Motor neuron (in vitro differentiated cells): ENCODE measurements around the gene CKMT2. TPM values are rescaled to one million over a fixed set of nuclear protein-coding genes. Genes with fewer than 3 reads are reported as not detected.
A peak's percentile ranks its signal among the peaks of the same experiment; 100 is the strongest.
"Not testable (repeated sequence)": the region's sequence is repeated elsewhere in the genome, so short reads cannot be mapped to it uniquely, and the experiment has no call there.

ENCODE experiments used
- ATAC-seq, 8 experiments: fragments of 200-7000 bp; cut with Tn5 transposase; replicated peaks in 6 of 8; 2 replicates each; pipeline ENCODE4 v1.8.0; 2021; ENCODE audit warnings: mild to moderate bottlenecking in 8 of 8, moderate library complexity in 8 of 8
- H3K27ac ChIP-seq, 2 donors: fragments of 250-450 bp; sonication (Bioruptor Pico); 2 replicates each; pipeline ENCODE4 v1.9.0; 2021; ENCODE audit warnings: antibody characterized with exemption in 2 of 2, mild to moderate bottlenecking in 2 of 2, moderate library complexity in 1 of 2
- H3K4me1 ChIP-seq, 2 donors: fragments of 250-450 bp; sonication (Bioruptor Pico); replicated peaks in 1 of 2; 2 replicates each; pipeline ENCODE4 v1.6.1; 2021; ENCODE audit warnings: antibody characterized with exemption in 2 of 2, mild to moderate bottlenecking in 2 of 2, moderate library complexity in 1 of 2
- H3K4me3 ChIP-seq, 5 donors: fragments of 250-450 bp; sonication (Bioruptor Pico); 2 replicates each; pipeline ENCODE4 v1.9.0; 2021; ENCODE audit warnings: antibody characterized with exemption in 5 of 5, mild to moderate bottlenecking in 5 of 5, moderate library complexity in 4 of 5
- WGBS, 10 experiments: fragments of 450-650 bp; shearing (Covaris generic); methylation state at CpG; one replicate each; pipeline ENCODE4 v1.0.0; 2022; 5-methylcytosine and 5-hydroxymethylcytosine counted together
- in situ Hi-C, 9 experiments: fragments of 400-800 bp; cut with MboI; loops; one replicate each; pipeline ENCODE4 v1.15.0; 2021; ENCODE audit warnings: low sequenced_read_pairs in 9 of 9, low pct_unique_long_range_greater_than_20kb in 2 of 9; ENCODE audit not compliant: unreplicated experiment in 9 of 9
- total RNA-seq, 8 experiments: library from RNA; unstranded; fragments of 300-600 nt; gene quantifications; 2 replicates each; pipeline versions ENCODE4 v1.2.3 to v1.2.4, GENCODE V29; 2022

The CKMT2 gene
- total RNA-seq, 8 experiments from 2014 or later = 0.27 to 6.9 (median 1.3) TPM

DNA sequence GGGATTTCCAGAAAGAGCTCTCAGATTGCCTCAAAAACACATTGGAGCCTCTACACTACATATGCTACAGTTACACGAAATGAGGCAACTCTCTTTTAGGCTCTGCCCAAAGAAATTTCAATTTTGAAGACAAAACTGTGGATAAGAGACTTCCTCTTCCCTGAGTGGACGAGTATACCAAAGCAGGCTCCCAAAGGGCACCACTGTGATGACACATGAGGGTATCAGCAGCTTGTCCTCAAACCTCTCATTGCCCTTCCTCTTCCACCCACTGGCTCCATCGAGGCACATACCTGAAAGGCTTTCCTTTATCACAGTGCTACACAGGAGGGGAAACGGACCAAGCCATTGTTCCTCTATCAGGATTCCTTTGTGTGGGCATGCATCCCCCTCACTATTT is 11.3 kb downstream of the CKMT2 start:
- WGBS, 10 experiments = 87 to 100% (median 97%) methylated on average over 1 to 4 of the region's 4 CpGs; no CpG with 5 or more reads in 2 of the 10 experiments
- Histone ChIP-seq H3K27ac (no peak overlapping the region), H3K4me3 (no peak overlapping the region), H3K4me1 (no peaks in the 10 kb centered on the region)
- ATAC-seq = no peak
- in situ Hi-C loops = no loop called here

DNA sequence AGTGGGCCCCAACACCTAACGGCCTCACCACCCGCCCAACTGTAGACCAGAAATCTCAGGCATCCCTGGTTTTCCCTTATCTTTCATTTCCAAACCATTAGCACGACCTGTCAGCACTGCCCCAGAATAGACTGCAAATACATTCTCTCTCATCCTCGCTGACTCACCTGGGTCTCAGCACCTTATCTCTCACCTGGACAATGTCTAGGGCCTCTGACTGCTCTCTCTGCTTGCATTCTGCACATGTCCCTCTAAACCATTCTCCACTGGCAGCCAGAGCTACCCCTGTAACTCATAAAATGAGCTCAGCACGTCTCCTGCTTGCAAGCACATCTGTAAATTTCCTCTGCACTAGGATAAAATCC is 12.7 kb downstream of the CKMT2 start:
- 44 to 100% (median 100%) methylated on average over 1 to 2 of the region's 5 CpGs; no CpG with 5 or more reads in 4 of the 10 experiments for WGBS, 10 experiments
- in situ Hi-C loops = no loop called here
- no peak for ATAC-seq
- Histone ChIP-seq H3K27ac (no peak overlapping the region), H3K4me1 (no peaks in the 10 kb centered on the region), H3K4me3 (no peak overlapping the region)

DNA sequence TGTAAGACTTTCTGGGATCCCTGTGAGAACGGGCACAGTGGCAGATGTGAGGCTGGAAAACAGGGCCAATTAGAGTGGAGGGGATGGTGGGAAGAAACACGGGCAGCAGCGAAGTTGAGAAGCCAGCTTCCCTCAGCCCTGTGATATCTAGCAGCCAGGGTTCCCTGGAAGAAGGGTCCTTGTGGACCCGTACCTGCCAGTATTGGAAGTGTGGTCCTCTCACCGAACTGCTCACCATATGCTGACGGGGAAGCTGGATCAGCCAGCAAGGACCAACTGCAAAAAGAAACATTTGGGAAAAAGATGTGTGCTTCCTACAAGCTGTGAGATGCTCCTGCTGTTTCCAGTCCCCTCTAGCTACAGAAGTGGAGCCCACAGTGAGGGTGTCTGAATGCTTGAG is 13.6 kb downstream of the CKMT2 start:
- no peak for ATAC-seq
- Histone ChIP-seq H3K4me1 (no peaks in the 10 kb centered on the region), H3K4me3 (no peak overlapping the region), H3K27ac (no peak overlapping the region)
- 60 to 100% (median 90%) methylated on average over 1 to 3 of the region's 6 CpGs; no CpG with 5 or more reads in 2 of the 10 experiments for WGBS, 10 experiments
- in situ Hi-C loops = no loop called here

DNA sequence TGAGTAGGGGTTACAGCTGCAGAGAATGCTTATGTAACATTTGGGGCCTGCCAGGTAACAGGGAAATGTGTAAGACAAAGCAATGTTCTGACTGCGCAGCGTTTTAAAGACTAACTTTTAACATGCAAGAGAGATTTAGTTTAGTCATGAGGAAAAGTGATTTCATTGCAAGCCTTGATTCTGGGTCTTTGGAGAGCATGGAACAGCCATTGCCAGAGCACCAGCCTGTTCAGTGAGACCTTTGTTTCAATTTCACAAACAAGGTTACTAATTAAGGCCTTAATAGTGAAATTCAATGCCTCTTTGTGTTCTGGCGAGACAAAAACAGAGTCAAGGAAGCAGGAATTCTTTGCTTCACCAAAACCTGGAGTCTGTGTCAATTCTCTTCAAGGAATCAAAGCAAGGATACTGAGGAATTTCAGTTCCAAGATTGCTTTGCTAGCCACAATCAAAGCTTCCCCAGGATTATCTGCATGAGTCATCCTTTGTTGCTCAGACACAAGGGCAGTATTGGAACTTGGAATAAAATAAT is 14.4 kb downstream of the CKMT2 start:
- Histone ChIP-seq H3K4me1 (no peaks in the 10 kb centered on the region), H3K27ac (no peak overlapping the region), H3K4me3 (no peak overlapping the region)
- in situ Hi-C loops = no loop called here
- 87 to 100% (median 96%) methylated on average over 1 to 3 of the region's 3 CpGs; no CpG with 5 or more reads in 2 of the 10 experiments for WGBS, 10 experiments
- ATAC-seq = no peak

DNA sequence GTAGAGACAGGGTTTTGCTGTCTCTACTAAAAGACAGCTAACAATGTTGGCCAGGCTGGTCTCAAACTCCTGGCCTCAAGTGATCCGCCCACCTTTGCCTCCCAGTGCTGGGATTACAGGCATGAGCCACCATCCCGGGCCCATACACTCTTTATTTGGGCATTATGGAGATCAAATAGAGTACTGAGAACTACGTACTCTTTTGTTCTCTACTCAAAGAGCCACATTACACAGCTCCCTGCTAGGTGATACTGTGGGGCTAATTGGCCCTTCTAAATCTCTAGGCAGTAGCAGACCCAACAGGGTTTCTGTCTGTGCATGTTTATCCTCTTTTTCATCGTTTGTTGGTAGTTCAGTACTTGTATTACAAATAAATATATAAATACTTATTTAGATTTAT is 16.1 kb downstream of the CKMT2 start:
- in situ Hi-C loops = no loop called here

DNA sequence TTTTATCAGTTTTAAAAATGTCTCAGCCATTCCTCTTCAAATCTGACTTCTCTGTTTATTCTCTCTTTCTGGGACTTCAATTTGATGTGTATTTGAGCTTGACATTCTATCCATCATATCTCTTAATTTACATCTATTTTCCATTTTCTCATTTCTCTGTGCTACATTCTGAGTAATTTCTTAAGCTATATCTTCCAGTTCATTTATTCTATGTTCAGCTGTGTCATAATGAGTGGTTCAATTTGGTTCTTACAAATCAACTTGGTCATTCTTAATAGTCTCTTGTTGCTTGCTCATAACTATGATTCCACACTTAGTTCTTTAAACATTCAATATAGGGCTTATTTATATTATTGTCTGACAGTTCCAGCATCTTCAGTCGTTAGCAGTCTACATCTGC is 16.9 kb downstream of the CKMT2 start:
- Histone ChIP-seq H3K4me3 (no peak overlapping the region), H3K4me1 (no peaks in the 10 kb centered on the region), H3K27ac (no peak overlapping the region)
- 83 to 100% (median 100%) methylated on average over 1 of the region's 1 CpG for WGBS, 10 experiments
- in situ Hi-C loops = no loop called here
- no peak for ATAC-seq

More for the DNA sequence above, 16.1 kb downstream of the CKMT2 start:
- WGBS, 10 experiments = 50 to 100% (median 86%) methylated on average over 1 to 4 of the region's 4 CpGs
- no peak for ATAC-seq
- H3K4me1 ChIP-seq = no peaks in the 10 kb centered on the region
- no peak overlapping the region for H3K27ac ChIP-seq
- no peak overlapping the region for H3K4me3 ChIP-seq

DNA sequence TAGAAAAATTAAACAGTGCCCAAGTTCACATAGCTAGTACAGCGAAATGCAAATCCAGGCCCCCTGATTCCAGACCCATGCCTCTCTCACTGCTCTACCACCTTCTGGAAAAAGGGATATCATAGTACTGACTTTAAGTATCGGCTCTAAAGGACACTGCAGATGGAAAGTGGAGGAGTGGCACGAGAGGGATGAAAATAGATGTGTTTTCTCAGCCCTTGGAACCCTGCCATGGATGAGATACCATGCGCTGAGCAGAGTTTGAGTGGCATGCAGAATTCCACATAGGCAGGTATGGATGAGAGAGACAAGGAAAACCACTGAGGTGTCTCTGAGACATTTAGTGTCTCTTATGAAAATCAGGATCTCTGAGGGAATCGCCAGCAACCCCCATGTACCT is 18.8 kb downstream of the CKMT2 start:
- 67 to 100% (median 96%) methylated on average over 1 to 5 of the region's 5 CpGs; no CpG with 5 or more reads in 2 of the 10 experiments for WGBS, 10 experiments
- in situ Hi-C loops = no loop called here
- no peak overlapping the region for H3K27ac ChIP-seq
- no peak for ATAC-seq
- H3K4me1 ChIP-seq = no peaks in the 10 kb centered on the region
- no peak overlapping the region for H3K4me3 ChIP-seq

DNA sequence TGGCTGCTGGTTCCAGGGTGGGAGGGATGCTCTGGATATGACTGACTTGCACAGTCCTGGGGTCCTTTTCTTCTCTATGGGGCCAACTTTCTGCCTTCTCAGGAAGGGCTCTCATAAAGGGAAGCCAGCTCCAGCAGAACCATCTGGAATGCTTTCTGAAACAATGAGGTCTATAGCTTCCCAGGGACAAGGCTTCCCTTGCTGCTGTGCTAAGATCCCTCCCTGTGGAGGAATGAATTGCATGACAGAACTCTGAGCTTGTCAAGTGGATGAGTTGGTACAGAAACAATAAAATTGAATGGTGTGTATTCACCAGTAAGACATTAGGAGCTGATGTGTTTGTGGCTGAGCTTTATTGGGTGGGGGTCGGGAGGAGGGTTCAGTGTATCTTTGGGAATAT is 19.8 kb downstream of the CKMT2 start:
- H3K27ac ChIP-seq = no peak overlapping the region
- WGBS, 10 experiments = 86 to 100% (median 100%) methylated on average over 1 of the region's 1 CpG; no CpG with 5 or more reads in 7 of the 10 experiments
- in situ Hi-C loops = no loop called here
- no peak for ATAC-seq
- no peaks in the 10 kb centered on the region for H3K4me1 ChIP-seq
- H3K4me3 ChIP-seq = no peak overlapping the region

DNA sequence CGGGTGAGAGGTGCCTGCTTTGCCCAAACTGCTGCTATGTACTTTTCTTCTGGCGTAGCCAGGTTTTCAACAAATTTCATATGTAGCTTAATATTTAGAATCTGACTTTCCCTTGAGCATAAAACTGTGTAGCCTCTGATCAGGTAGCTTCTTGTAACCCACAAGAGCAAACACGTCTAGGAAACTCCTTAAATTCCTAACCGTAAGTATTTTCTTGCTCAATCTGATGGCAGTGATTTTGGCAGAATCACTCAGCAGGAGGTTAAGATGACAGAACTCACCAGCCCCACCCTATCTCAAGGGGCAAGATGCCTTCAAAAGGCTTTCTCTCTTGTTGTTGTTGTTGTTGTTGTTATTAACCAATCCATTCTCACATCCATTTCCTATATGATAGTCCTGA is 20.8 kb downstream of the CKMT2 start:
- WGBS, 10 experiments = 80 to 100% (median 90%) methylated on average over 1 to 3 of the region's 4 CpGs; no CpG with 5 or more reads in 2 of the 10 experiments
- ATAC-seq = no peak
- no peak overlapping the region for H3K4me3 ChIP-seq
- H3K4me1 ChIP-seq = no peaks in the 10 kb centered on the region
- H3K27ac ChIP-seq = no peak overlapping the region
- in situ Hi-C loops = no loop called here

DNA sequence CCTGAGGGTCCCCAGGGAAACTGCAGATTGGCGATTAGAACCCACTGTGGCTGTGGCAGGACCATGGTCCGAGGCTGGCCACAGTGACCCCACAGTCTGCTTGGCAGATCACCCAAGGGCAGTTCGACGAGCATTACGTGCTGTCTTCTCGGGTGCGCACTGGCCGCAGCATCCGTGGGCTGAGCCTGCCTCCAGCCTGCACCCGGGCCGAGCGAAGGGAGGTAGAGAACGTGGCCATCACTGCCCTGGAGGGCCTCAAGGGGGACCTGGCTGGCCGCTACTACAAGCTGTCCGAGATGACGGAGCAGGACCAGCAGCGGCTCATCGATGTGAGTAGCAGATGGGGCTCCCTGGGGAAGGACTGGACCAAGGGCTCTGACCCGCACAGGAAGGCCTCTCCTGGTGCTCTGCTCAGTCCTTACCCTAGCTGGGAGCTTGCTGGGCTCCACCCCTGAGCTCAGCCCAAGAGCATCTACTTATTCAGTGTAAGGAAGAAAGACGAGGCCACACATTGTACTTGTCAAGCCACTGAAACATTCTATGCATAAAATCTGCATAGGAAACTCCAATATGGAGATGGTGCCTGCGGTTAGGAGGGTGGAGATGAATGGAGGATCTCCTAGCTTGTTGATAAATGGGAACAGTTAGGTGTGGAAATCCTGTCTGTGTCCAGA is 21.9 kb downstream of the CKMT2 start:
- no peak overlapping the region for H3K27ac ChIP-seq
- H3K4me1 ChIP-seq = no peaks in the 10 kb centered on the region
- WGBS, 10 experiments = 0 to 100% (median 90%) methylated on average over 1 to 13 of the region's 21 CpGs; no CpG with 5 or more reads in 1 of the 10 experiments
- no peak overlapping the region for H3K4me3 ChIP-seq
- ATAC-seq = peak in 4 of 8 experiments; percentile 16 to 99 (median 99)
- in situ Hi-C loops = no loop called here

DNA sequence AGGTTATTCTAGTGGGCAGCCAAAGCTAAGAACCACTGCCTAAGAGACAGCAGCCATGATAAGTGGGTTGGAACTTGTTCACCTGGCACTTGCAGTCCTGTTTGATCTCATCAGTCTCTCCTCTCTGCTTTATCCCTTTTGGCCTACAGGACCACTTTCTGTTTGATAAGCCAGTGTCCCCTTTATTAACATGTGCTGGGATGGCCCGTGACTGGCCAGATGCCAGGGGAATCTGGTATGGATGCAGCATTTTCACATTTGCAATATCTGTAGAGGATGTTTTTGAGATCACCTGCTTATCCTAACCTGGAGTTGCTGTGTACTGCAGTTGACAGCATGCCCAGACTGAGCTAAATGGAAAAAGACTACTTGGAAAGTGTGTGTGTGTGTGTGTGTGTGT is 23.6 kb downstream of the CKMT2 start:
- no peak overlapping the region for H3K4me3 ChIP-seq
- no peak overlapping the region for H3K27ac ChIP-seq
- ATAC-seq = no peak
- in situ Hi-C loops = no loop called here
- H3K4me1 ChIP-seq = no peaks in the 10 kb centered on the region
- WGBS, 10 experiments = 67 to 100% (median 94%) methylated on average over 1 of the region's 1 CpG; no CpG with 5 or more reads in 6 of the 10 experiments

DNA sequence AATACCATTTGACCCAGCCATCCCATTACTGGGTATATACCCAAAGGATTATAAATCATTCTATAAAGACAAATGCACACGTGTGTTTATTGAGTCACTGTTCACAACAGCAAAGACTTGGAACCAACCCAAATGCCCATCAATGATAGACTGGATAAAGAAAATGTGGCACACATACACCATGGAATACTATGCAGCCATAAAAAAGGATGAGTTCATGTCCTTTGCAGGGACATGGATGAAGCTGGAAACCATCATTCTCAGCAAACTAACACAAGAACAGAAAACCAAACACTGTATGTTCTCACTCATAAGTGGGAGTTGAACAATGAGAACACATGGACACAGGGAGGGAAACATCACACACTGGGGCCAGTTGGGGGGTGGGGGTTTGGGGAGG is 29.7 kb downstream of the CKMT2 start:
- WGBS, 10 experiments = 40% methylated on average over 1 of the region's 1 CpG; no CpG with 5 or more reads in 9 of the 10 experiments
- in situ Hi-C loops, H3K4me3 ChIP-seq, H3K27ac ChIP-seq, ATAC-seq, H3K4me1 ChIP-seq: not testable (repeated sequence)

DNA sequence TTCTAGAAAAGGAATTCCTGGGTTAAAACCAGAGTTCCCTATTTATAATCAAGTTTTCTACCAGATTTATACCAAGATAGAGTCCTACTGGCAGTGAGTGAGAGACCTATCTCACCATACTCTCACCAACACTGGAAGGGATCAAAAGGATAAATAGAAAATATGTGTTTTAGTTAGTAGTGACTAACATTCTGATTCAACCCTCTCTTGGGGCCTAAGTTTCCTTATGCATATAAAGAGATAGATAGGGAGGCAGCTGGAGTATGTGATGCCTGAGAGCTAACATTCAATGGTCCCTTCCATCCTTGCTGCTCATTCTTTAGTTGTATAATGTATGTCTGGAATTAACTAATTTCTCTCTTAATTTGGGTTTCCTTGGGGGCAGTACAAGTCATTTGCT is 32.0 kb downstream of the CKMT2 start:
- in situ Hi-C loops = no loop called here
- Histone ChIP-seq H3K27ac (no peak overlapping the region), H3K4me1 (no peaks in the 10 kb centered on the region), H3K4me3 (no peak overlapping the region)
- ATAC-seq = peak in 2 of 8 experiments; percentile 4 to 11
